Astrocyte (in vitro differentiated cells and primary cell): ENCODE results near the gene ARIH2.

Source experiments
- EZH2 ChIP-seq: IDR thresholded peaks from 2 replicates; pipeline ENCODE4 v1.6.1; 2012; ENCODE audit warnings: mild to moderate bottlenecking, low read length, inconsistent platforms; ENCODE audit not compliant: insufficient read depth
- TF ChIP-seq, protein P1 (sequence below): IDR thresholded peaks from 2 replicates; pipeline ENCODE4 v1.5.1; 2011; ENCODE audit warnings: low read depth, mild to moderate bottlenecking, inconsistent platforms, low read length, moderate library complexity; ENCODE audit not compliant: insufficient read depth

GRCh38 chr3:49024449-49024848, 105.8 kb downstream of the ARIH2 start:
- TF ChIP-seq, protein P1, sequence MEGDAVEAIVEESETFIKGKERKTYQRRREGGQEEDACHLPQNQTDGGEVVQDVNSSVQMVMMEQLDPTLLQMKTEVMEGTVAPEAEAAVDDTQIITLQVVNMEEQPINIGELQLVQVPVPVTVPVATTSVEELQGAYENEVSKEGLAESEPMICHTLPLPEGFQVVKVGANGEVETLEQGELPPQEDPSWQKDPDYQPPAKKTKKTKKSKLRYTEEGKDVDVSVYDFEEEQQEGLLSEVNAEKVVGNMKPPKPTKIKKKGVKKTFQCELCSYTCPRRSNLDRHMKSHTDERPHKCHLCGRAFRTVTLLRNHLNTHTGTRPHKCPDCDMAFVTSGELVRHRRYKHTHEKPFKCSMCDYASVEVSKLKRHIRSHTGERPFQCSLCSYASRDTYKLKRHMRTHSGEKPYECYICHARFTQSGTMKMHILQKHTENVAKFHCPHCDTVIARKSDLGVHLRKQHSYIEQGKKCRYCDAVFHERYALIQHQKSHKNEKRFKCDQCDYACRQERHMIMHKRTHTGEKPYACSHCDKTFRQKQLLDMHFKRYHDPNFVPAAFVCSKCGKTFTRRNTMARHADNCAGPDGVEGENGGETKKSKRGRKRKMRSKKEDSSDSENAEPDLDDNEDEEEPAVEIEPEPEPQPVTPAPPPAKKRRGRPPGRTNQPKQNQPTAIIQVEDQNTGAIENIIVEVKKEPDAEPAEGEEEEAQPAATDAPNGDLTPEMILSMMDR: no peak
- TF ChIP-seq EZH2: no peak
